Ovary (tissue), 9 donors: ENCODE data around the gene TRMT44. TPM values are rescaled to one million over a fixed set of nuclear protein-coding genes. Genes with fewer than 3 reads are reported as not detected.
A peak's percentile ranks its signal among the peaks of the same experiment; 100 is the strongest.

Experiments
- DNase-seq, 5 donors: peaks; one replicate each; pipeline ENCODE4 v3.0.0-alpha.2; 2019 to 2020
- H3K27ac ChIP-seq, 2 donors: fragments of 200-600 bp; one replicate each; pipeline versions ENCODE4 v1.5.1 to v1.8.0; 2019 to 2022
- H3K27me3 ChIP-seq: fragments of 200-600 bp; one replicate; pipeline ENCODE4 v1.8.0; 2022
- H3K36me3 ChIP-seq: fragments of 200-600 bp; sonication (generic); one replicate; pipeline ENCODE4 v1.5.1; 2019
- H3K4me1 ChIP-seq: one replicate; pipeline ENCODE4 v1.8.1; 2013; ENCODE audit warnings: mild to moderate bottlenecking, moderate library complexity; ENCODE audit not compliant: insufficient read depth
- H3K4me3 ChIP-seq: fragments of 200-600 bp; sonication (generic); one replicate; pipeline ENCODE4 v1.5.1; 2017
- H3K9me3 ChIP-seq, 2 donors: fragments of 200-600 bp in 1 of 2; sonication (generic) in 1 of 2; one replicate each; pipeline versions ENCODE4 v1.5.1 to v1.8.1; 2013 to 2019; ENCODE audit warnings: mild to moderate bottlenecking in 1 of 2, moderate library complexity in 1 of 2
- EP300 ChIP-seq: sonication (generic); formaldehyde crosslinking; IDR thresholded peaks from one replicate; pipeline ENCODE4 v1.6.1; 2017; ENCODE audit warnings: antibody characterized with exemption
- POLR2A ChIP-seq: fragments of 450-650 bp; IDR thresholded peaks from one replicate; pipeline ENCODE4 v1.6.1; 2017; ENCODE audit warnings: antibody characterized with exemption, mild to moderate bottlenecking, moderate library complexity
- WGBS, 3 donors: extraction: QIAGEN DNeasy Blood & Tissue Kit in 1 of 3; methylation state at CpG; one replicate each; pipeline versions ENCODE4 v1.1.5 to v1.1.7; 2013 to 2017; 5-methylcytosine and 5-hydroxymethylcytosine counted together
- intact Hi-C, 4 donors: fragments of 100-400 bp; cut with DNase I; formaldehyde crosslinking; loops; one replicate each; pipeline versions ENCODE4 v1.11.0 to v1.15.1; 2022 to 2023
- polyA plus RNA-seq, 2 donors: library from polyadenylated mRNA; stranded (reverse); fragments of 200-250 nt in 1 of 2; fragments of 350-450 nt in 1 of 2; fragmentation: Illumina TruSeq in 1 of 2; extraction: RNeasy Lipid Tissue Mini Kit (QIAGEN cat#74804) in 1 of 2; gene quantifications; one replicate each; pipeline ENCODE4 v1.2.3, GENCODE V29; 2013 to 2014
- total RNA-seq, 7 donors: library from RNA; depleted of rRNA in 2 of 7; stranded (reverse); fragments of >200 nt in 2 of 7; fragmentation: NEBNext Ultra II Directional in 3 of 7; extraction: Animal tissue kit (Norgen Biotek cat#: 25700) in 3 of 7; gene quantifications; one replicate each; pipeline versions ENCODE4 v1.1.0 to v1.2.4, GENCODE V29; 2016 to 2023
- TF ChIP-seq, protein P1 (sequence below), 3 donors: fragments of 450-650 bp in 2 of 3; fragments of 200-600 bp in 1 of 3; IDR thresholded peaks; one replicate each; pipeline versions ENCODE4 v1.5.1 to v1.8.0; 2016 to 2022; ENCODE audit warnings: antibody characterized with exemption in 3 of 3, mild to moderate bottlenecking in 1 of 3
- donor health status: DM: no; HTN: no; CAD: no; lungs with moderate emphysema.
- donor health status: DM: no; HTN: no; CAD: no.
- donor health status: Bipolar disorder and iron deficiency.
- donor health status: DM: yes; HTN: yes; CAD: no.
- donor health status: DM: no; HTN: no; CAD: no.
- donor health status: DM: yes; HTN: yes; CAD: no.

The TRMT44 gene
- total and polyA plus RNA-seq, 9 donors = 14.6 to 54.8 (median 32.8) TPM

DNA sequence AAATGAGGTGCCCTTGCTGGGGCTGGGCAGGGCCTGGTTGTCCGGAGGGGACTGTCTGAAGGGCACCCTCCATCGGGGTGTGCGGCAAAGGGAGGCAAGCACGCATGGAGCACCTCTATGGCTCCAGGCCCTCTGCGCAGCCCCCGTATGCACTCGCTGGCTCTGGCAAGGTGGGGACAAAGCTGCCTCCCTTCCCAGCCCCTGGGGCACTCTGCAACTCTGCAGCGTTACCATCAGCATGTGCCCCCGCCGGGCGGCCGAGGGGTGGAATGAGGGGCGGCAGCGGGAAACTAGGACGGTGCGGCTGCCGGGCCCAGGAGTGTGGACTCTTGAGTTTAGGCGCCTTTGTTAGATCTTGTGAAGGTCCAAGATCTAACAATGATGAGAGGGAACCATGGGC lies 26.4 kb downstream of the TRMT44 start:
- Histone ChIP-seq H3K27me3 (no peaks in the 10 kb centered on the region), H3K4me3 (no peak overlapping the region), H3K9me3 (no peaks in the 10 kb centered on the region), H3K4me1 (peaks cover 19% of the 10 kb centered on the region), H3K36me3 (no peaks in the 10 kb centered on the region), H3K27ac (no peak overlapping the region)
- DNase-seq = no peak
- WGBS, 3 donors = 94 to 96% (median 95%) methylated on average over 18 of the region's 18 CpGs
- intact Hi-C loops = no loop called here
- TF ChIP-seq POLR2A (no peak), EP300 (no peak)
- TF ChIP-seq, protein P1, sequence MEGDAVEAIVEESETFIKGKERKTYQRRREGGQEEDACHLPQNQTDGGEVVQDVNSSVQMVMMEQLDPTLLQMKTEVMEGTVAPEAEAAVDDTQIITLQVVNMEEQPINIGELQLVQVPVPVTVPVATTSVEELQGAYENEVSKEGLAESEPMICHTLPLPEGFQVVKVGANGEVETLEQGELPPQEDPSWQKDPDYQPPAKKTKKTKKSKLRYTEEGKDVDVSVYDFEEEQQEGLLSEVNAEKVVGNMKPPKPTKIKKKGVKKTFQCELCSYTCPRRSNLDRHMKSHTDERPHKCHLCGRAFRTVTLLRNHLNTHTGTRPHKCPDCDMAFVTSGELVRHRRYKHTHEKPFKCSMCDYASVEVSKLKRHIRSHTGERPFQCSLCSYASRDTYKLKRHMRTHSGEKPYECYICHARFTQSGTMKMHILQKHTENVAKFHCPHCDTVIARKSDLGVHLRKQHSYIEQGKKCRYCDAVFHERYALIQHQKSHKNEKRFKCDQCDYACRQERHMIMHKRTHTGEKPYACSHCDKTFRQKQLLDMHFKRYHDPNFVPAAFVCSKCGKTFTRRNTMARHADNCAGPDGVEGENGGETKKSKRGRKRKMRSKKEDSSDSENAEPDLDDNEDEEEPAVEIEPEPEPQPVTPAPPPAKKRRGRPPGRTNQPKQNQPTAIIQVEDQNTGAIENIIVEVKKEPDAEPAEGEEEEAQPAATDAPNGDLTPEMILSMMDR (IDR thresholded peaks at IDR 0.05) = no peak

DNA sequence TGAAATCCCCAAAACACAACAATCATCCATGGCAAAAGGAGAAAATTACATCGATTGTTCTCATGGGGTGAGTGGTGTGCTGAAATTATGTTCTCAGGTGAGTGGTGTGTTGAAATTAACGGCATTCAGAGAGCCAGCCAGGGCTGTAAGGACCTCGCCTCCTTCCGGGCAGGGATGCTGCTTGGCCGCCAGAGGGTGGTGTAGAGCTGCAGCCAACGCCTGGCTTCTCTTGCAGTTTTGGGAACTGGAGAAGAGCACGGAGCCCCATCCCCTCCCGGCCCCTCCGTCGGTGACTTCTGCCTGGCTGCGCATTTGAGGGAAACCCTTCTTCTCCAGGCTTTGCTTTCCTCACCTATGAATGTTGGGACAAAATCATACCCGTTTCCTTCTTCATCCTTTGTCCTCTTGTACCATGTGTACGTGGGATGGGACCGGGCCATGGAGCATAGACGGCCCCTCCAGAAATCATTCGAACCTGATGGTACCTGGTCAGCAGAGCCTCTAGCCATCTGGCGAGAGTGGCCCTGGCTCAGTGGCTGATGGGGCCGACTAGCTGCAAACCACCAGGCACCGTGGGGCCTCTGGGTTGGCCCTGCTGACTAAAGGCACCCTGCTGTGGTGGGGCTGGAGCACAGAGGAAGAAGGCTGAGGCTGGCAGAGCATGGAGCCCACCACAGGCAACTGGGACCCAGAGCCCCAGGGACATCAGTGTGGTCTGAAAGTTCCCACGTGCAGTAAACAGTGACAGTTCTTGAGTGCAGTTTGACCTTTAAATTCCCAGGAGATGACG lies 28.4 kb downstream of the TRMT44 start:
- DNase-seq = peak; percentile 82 to 90 (median 89)
- H3K4me1 ChIP-seq = peaks cover 30% of the 10 kb centered on the region
- H3K4me3 ChIP-seq = no peak overlapping the region
- H3K27ac ChIP-seq = peak overlapping the region in 1 of 2 donors; percentile 93
- TF ChIP-seq POLR2A = no peak
- TF ChIP-seq, protein P1 (IDR thresholded peaks at IDR 0.05) = peak; percentile 92 to 93 (median 92)
- no peaks in the 10 kb centered on the region for H3K27me3 ChIP-seq
- no peaks in the 10 kb centered on the region for H3K36me3 ChIP-seq
- intact Hi-C loops = loop anchor here in 2 of 4 donors (1.0 to 2.0 kb wide), 2 partner anchors 124 to 125 kb away; partner anchors contain the start of gene CPZ (in 1 of the 2)
- H3K9me3 ChIP-seq = no peaks in the 10 kb centered on the region
- 33 to 37% (median 36%) methylated on average over 21 of the region's 21 CpGs for WGBS, 3 donors

DNA sequence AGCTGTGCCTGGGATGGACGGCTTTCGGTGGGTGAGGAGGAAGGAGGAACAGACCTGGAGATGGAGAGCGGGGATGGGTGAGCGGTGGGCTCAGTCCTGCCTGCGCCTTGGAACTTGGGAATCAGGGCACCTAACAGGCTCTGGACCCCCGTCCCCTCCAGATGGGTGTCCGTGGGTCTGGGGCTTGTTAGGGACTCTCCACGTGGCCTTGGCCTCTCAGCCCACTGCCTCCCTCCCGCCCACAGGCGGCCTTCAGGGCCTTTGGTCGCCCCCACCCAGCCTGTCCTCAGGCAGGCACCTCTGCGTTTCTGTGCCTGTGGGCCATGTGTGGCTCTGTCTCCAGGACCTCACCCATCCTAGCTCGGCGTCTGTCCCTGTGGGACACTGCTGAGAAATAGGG lies 29.0 kb downstream of the TRMT44 start:
- no peak for DNase-seq
- H3K27ac ChIP-seq = peak overlapping the region in 1 of 2 donors; percentile 93
- TF ChIP-seq, protein P1 (IDR thresholded peaks at IDR 0.05) = no peak
- no peak for TF ChIP-seq EP300
- TF ChIP-seq POLR2A = no peak
- no peak overlapping the region for H3K4me3 ChIP-seq
- H3K27me3 ChIP-seq = no peaks in the 10 kb centered on the region
- peaks cover 33% of the 10 kb centered on the region for H3K4me1 ChIP-seq
- H3K9me3 ChIP-seq = no peaks in the 10 kb centered on the region
- H3K36me3 ChIP-seq = no peaks in the 10 kb centered on the region
- intact Hi-C loops = loop anchor here in 2 of 4 donors (1.0 to 2.0 kb wide), 2 partner anchors 123 to 125 kb away; partner anchors contain the start of gene CPZ (in 1 of the 2)
- whole genome bisulfite sequencing, 3 donors = 81 to 92% (median 84%) methylated on average over 14 of the region's 14 CpGs

DNA sequence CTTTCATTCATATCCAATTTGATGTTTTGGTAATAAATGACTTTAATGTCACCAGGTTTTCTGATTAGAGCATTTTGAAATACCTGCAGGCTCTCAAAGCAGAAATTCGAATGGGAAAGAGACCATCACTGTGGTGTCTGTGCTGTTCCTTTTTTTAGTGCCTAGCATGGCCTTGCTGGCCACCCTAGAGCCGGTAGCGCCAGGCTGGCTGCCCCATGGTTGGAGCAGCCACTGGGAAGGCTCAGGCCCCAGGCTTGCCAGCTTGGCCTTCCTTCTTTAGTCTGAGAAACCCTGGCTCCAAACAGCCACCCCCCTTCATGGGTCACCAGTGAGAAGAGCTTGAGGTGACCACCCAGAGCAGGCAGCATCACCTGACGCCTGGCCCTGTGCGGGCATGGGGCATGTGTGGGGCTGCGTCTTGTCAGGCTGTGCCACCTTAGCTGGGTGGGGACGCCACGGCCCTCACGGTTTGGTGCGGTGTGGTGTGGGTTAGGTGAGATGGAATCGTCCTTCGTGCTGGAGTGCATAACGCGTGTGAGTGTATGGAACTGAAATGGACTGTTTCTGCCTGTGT lies 30.0 kb downstream of the TRMT44 start:
- H3K27me3 ChIP-seq = no peaks in the 10 kb centered on the region
- H3K36me3 ChIP-seq = no peaks in the 10 kb centered on the region
- no peaks in the 10 kb centered on the region for H3K9me3 ChIP-seq
- intact Hi-C loops = loop anchor here in 2 of 4 donors (2.0 to 5.0 kb wide), 2 partner anchors 37 to 126 kb away; no protein-coding TSS in a partner anchor
- DNase-seq = peak in 2 of 5 donors; percentile 41 to 46
- no peak overlapping the region for H3K4me3 ChIP-seq
- TF ChIP-seq, protein P1 (IDR thresholded peaks at IDR 0.05) = no peak
- no peak for TF ChIP-seq EP300
- no peak for TF ChIP-seq POLR2A
- peak overlapping the region in 1 of 2 donors; percentile 93 for H3K27ac ChIP-seq
- 86 to 92% (median 89%) methylated on average over 14 of the region's 14 CpGs for WGBS, 3 donors
- peaks cover 40% of the 10 kb centered on the region for H3K4me1 ChIP-seq
